Measurements from ENCODE around the gene PNPLA5. TPM values are rescaled to one million over a fixed set of nuclear protein-coding genes. Genes with fewer than 3 reads are reported as not detected.
A peak's percentile ranks its signal among the peaks of the same experiment; 100 is the strongest.

The PNPLA5 gene
- total and polyA plus RNA-seq, 4 donors, result not detected

DNA sequence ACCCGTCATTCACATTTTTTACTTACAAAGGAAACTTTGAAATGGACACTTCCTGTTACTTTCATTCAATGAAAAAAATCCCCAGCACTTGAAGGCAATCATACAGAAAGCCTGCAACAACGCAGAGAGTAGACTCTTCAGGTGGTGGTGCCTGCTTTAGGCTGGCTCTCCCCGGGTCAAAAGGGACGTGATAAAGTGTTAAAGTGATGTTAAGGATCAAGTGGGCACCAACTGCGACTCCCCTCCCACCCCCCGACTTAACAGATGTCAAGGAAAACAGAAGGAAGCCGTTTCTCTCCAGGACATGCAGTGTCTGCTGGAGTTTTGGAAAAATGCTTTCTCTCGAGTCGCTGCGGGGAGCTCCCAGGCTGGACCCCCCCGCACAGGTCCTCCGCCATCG is 31.4 kb upstream of the PNPLA5 start:
- Histone ChIP-seq H3K36me3 (ENCODE audit: control insufficient read depth in 4 of 4, insufficient read depth in 3 of 4, low read depth in 1 of 4, low read length in 3 of 4) (peaks cover 0 to 3% (median 0%) of the 10 kb centered on the region in 4 donors), H3K27ac (ENCODE audit: low read depth in 1 of 2, low read length in 2 of 2) (peak overlapping the region; percentile 48 to 60), H3K4me1 (ENCODE audit: control insufficient read depth in 4 of 4, insufficient read depth in 4 of 4, low read length in 3 of 4) (peaks cover 11 to 54% (median 35%) of the 10 kb centered on the region in 4 donors), H3K9me3 (ENCODE audit: control insufficient read depth in 4 of 4, low read length in 3 of 4) (no peaks in the 10 kb centered on the region), H3K4me3 (ENCODE audit: low read depth in 1 of 3, low read length in 3 of 3) (peak overlapping the region in 1 of 3 donors; percentile 77), H3K27me3 (ENCODE audit: control insufficient read depth in 4 of 4, insufficient read depth in 4 of 4, low read length in 3 of 4) (no peaks in the 10 kb centered on the region), H3K9ac (ENCODE audit: low read depth in 1 of 2, low read length in 2 of 2) (no peak overlapping the region)
- DNase-seq (ENCODE audit: low spot score), result no peak
- 3% methylated on average over 13 of the region's 13 CpGs for WGBS
- TF ChIP-seq FOXA1 (IDR thresholded peaks at IDR 0.05) (no peak), JUND (IDR thresholded peaks at IDR 0.05) (no peak), RAD21 (IDR thresholded peaks at IDR 0.05) (no peak), SP1 (IDR thresholded peaks at IDR 0.05) (no peak), TAF1 (conservative IDR thresholded peaks at IDR 0.05) (no peak), NR2F2 (IDR thresholded peaks at IDR 0.05) (no peak), YY1 (IDR thresholded peaks at IDR 0.05) (no peak), HNF4G (IDR thresholded peaks at IDR 0.05) (no peak), EGR1 (IDR thresholded peaks at IDR 0.05; ENCODE audit: low read depth in 2 of 2) (no peak), FOXA2 (IDR thresholded peaks at IDR 0.05) (no peak), HNF4A (conservative IDR thresholded peaks at IDR 0.05) (no peak)
- TF ChIP-seq, protein P1, sequence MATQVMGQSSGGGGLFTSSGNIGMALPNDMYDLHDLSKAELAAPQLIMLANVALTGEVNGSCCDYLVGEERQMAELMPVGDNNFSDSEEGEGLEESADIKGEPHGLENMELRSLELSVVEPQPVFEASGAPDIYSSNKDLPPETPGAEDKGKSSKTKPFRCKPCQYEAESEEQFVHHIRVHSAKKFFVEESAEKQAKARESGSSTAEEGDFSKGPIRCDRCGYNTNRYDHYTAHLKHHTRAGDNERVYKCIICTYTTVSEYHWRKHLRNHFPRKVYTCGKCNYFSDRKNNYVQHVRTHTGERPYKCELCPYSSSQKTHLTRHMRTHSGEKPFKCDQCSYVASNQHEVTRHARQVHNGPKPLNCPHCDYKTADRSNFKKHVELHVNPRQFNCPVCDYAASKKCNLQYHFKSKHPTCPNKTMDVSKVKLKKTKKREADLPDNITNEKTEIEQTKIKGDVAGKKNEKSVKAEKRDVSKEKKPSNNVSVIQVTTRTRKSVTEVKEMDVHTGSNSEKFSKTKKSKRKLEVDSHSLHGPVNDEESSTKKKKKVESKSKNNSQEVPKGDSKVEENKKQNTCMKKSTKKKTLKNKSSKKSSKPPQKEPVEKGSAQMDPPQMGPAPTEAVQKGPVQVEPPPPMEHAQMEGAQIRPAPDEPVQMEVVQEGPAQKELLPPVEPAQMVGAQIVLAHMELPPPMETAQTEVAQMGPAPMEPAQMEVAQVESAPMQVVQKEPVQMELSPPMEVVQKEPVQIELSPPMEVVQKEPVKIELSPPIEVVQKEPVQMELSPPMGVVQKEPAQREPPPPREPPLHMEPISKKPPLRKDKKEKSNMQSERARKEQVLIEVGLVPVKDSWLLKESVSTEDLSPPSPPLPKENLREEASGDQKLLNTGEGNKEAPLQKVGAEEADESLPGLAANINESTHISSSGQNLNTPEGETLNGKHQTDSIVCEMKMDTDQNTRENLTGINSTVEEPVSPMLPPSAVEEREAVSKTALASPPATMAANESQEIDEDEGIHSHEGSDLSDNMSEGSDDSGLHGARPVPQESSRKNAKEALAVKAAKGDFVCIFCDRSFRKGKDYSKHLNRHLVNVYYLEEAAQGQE (IDR thresholded peaks at IDR 0.05), result no peak
- TF ChIP-seq, protein P2, sequence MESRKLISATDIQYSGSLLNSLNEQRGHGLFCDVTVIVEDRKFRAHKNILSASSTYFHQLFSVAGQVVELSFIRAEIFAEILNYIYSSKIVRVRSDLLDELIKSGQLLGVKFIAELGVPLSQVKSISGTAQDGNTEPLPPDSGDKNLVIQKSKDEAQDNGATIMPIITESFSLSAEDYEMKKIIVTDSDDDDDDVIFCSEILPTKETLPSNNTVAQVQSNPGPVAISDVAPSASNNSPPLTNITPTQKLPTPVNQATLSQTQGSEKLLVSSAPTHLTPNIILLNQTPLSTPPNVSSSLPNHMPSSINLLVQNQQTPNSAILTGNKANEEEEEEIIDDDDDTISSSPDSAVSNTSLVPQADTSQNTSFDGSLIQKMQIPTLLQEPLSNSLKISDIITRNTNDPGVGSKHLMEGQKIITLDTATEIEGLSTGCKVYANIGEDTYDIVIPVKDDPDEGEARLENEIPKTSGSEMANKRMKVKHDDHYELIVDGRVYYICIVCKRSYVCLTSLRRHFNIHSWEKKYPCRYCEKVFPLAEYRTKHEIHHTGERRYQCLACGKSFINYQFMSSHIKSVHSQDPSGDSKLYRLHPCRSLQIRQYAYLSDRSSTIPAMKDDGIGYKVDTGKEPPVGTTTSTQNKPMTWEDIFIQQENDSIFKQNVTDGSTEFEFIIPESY (IDR thresholded peaks at IDR 0.05), result no peak
- TF ChIP-seq, protein P3, sequence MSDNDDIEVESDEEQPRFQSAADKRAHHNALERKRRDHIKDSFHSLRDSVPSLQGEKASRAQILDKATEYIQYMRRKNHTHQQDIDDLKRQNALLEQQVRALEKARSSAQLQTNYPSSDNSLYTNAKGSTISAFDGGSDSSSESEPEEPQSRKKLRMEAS (IDR thresholded peaks at IDR 0.05), result no peak

DNA sequence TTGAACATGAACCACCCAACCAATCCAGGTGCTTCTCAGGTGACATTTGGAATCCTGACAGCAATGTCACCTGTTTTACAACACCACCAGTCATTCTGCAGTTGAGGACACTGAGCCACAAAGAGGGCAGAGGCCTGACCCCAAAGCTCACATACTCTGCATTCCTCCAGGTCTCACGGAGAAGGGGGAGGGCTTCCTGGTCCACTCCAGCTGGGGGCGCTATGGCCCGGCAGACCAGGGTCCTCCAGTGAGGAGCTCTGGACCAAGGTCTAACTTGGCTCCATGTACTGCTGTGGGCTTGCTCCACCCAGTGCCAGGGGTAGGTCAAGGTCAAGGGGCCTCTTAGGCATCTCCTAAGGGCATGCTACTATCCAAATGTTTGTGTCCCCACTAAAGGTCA is 30.3 kb upstream of the PNPLA5 start:
- Histone ChIP-seq H3K4me1 (ENCODE audit: control insufficient read depth in 4 of 4, insufficient read depth in 4 of 4, low read length in 3 of 4) (peaks cover 8 to 44% (median 25%) of the 10 kb centered on the region in 4 donors), H3K36me3 (ENCODE audit: control insufficient read depth in 4 of 4, insufficient read depth in 3 of 4, low read depth in 1 of 4, low read length in 3 of 4) (peaks cover 0 to 3% (median 0%) of the 10 kb centered on the region in 4 donors), H3K4me3 (ENCODE audit: low read depth in 1 of 3, low read length in 3 of 3) (no peak overlapping the region), H3K9ac (ENCODE audit: low read depth in 1 of 2, low read length in 2 of 2) (no peak overlapping the region), H3K9me3 (ENCODE audit: control insufficient read depth in 4 of 4, low read length in 3 of 4) (no peaks in the 10 kb centered on the region), H3K27ac (ENCODE audit: low read depth in 1 of 2, low read length in 2 of 2) (no peak overlapping the region), H3K27me3 (ENCODE audit: control insufficient read depth in 4 of 4, insufficient read depth in 4 of 4, low read length in 3 of 4) (no peaks in the 10 kb centered on the region)
- no peak for DNase-seq (ENCODE audit: low spot score)
- TF ChIP-seq, protein P2 (IDR thresholded peaks at IDR 0.05), result no peak
- TF ChIP-seq, protein P1 (IDR thresholded peaks at IDR 0.05), result no peak
- TF ChIP-seq YY1 (IDR thresholded peaks at IDR 0.05) (no peak), SP1 (IDR thresholded peaks at IDR 0.05) (no peak)
- WGBS, result 86% methylated on average over 3 of the region's 3 CpGs

All from liver (tissue), 9 donors.